Measurements from ENCODE around the gene HS1BP3.

DNA sequence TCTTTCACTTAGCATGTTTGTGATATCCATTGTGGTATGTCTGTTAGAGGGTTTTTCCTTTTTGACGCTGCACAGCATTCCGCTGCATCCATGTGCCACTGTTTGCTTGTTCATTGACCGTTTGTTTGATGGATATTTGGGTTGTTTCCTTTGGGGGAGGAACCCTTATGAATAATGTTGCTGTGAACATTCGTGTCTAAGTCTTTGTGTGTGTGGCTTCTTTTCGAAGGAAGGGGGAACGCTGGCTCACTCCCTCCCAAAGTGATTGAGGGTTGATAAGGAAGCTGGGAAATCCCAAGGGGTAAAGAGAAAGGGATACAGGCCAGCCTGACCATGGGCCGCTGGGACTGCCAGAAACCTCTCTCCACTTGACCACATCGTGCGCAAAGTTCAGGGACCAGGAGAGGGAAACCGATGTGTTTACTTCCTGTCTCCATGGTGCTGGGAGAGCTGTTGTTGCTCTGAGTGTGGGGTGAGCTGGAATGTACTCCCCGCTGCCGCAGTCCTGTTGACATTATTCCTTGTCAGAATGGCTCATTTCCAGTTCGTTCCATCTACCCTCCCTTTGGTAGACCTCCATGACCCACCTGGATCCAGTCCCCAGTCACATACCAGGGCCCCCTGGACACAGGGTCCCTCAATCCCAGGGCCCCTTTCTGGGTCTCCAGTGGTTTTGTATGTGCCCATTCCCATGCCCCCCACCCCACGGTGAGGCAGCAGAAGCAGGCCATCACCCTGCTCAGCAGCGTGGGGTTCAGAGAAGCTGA, 39.6 kb downstream of the HS1BP3 start:
- TF ChIP-seq, protein P1, sequence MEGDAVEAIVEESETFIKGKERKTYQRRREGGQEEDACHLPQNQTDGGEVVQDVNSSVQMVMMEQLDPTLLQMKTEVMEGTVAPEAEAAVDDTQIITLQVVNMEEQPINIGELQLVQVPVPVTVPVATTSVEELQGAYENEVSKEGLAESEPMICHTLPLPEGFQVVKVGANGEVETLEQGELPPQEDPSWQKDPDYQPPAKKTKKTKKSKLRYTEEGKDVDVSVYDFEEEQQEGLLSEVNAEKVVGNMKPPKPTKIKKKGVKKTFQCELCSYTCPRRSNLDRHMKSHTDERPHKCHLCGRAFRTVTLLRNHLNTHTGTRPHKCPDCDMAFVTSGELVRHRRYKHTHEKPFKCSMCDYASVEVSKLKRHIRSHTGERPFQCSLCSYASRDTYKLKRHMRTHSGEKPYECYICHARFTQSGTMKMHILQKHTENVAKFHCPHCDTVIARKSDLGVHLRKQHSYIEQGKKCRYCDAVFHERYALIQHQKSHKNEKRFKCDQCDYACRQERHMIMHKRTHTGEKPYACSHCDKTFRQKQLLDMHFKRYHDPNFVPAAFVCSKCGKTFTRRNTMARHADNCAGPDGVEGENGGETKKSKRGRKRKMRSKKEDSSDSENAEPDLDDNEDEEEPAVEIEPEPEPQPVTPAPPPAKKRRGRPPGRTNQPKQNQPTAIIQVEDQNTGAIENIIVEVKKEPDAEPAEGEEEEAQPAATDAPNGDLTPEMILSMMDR (IDR thresholded peaks at IDR 0.05; ENCODE audit: insufficient read depth, low read length, poor library complexity, severe bottlenecking): no peak
- TF ChIP-seq EZH2phosphoT487 (conservative IDR thresholded peaks at IDR 0.05; ENCODE audit: low read length): no peak
